Liver (tissue), 9 donors: ENCODE results near the gene ELAVL3. TPM values are rescaled to one million over a fixed set of nuclear protein-coding genes. Genes with fewer than 3 reads are reported as not detected.

Experiments
- DNase-seq: peaks from one replicate; pipeline ENCODE4 v3.0.0-alpha.2; 2017; ENCODE audit warnings: low spot score
- H3K27ac ChIP-seq, 2 donors: one replicate each; pipeline ENCODE4 v1.7.0; 2013; ENCODE audit warnings: inconsistent platforms in 2 of 2, low read length in 2 of 2, control low read depth in 1 of 2, low read depth in 1 of 2, mild to moderate bottlenecking in 1 of 2
- H3K27me3 ChIP-seq, 4 donors: one replicate each; pipeline versions ENCODE4 v1.6.1 to v1.7.0; 2013; ENCODE audit warnings: low read length in 3 of 4, inconsistent platforms in 1 of 4, mild to moderate bottlenecking in 1 of 4, moderate library complexity in 1 of 4; ENCODE audit not compliant: control insufficient read depth in 4 of 4, insufficient read depth in 4 of 4
- H3K36me3 ChIP-seq, 4 donors: one replicate each; pipeline versions ENCODE4 v1.6.1 to v1.7.0; 2013; ENCODE audit warnings: low read length in 3 of 4, mild to moderate bottlenecking in 3 of 4, low read depth in 1 of 4, moderate library complexity in 1 of 4; ENCODE audit not compliant: control insufficient read depth in 4 of 4, insufficient read depth in 3 of 4
- H3K4me1 ChIP-seq, 4 donors: one replicate each; pipeline versions ENCODE4 v1.6.1 to v1.7.0; 2013; ENCODE audit warnings: low read length in 3 of 4, mild to moderate bottlenecking in 3 of 4, moderate library complexity in 1 of 4; ENCODE audit not compliant: control insufficient read depth in 4 of 4, insufficient read depth in 4 of 4
- H3K4me3 ChIP-seq, 3 donors: one replicate each; pipeline versions ENCODE4 v1.6.1 to v1.7.0; 2013; ENCODE audit warnings: low read length in 3 of 3, control low read depth in 1 of 3, low read depth in 1 of 3, mild to moderate bottlenecking in 1 of 3
- H3K9ac ChIP-seq, 2 donors: one replicate each; pipeline ENCODE4 v1.7.0; 2013; ENCODE audit warnings: low read length in 2 of 2, mild to moderate bottlenecking in 2 of 2, moderate library complexity in 2 of 2, control low read depth in 1 of 2, low read depth in 1 of 2
- H3K9me3 ChIP-seq, 4 donors: one replicate each; pipeline versions ENCODE4 v1.6.1 to v1.7.0; 2013; ENCODE audit warnings: low read length in 3 of 4; ENCODE audit not compliant: control insufficient read depth in 4 of 4
- ATF3 ChIP-seq: IDR thresholded peaks from 2 replicates; pipeline ENCODE4 v1.6.1; 2016; ENCODE audit warnings: antibody characterized with exemption
- CTCF ChIP-seq: fragments of 150-350 bp; IDR thresholded peaks from 2 replicates; pipeline ENCODE4 v1.5.1; 2017; ENCODE audit warnings: improper control_type of control experiment, low read depth, low read length; ENCODE audit not compliant: missing input control
- EGR1 ChIP-seq, 2 donors: IDR thresholded peaks; 2 replicates each; pipeline ENCODE4 v1.6.1; 2016 to 2018; ENCODE audit warnings: antibody characterized with exemption in 2 of 2, low read depth in 2 of 2
- FOXA1 ChIP-seq: IDR thresholded peaks from 2 replicates; pipeline ENCODE4 v1.6.1; 2016; ENCODE audit warnings: antibody characterized with exemption
- FOXA2 ChIP-seq: IDR thresholded peaks from 2 replicates; pipeline ENCODE4 v1.6.1; 2016; ENCODE audit warnings: antibody characterized with exemption
- GABPA ChIP-seq, 2 donors: IDR thresholded peaks in 1 of 2; conservative IDR thresholded peaks in 1 of 2; 2 replicates each; pipeline ENCODE4 v1.6.1; 2016; ENCODE audit warnings: antibody characterized with exemption in 2 of 2, mild to moderate bottlenecking in 1 of 2, moderate library complexity in 1 of 2
- HNF4A ChIP-seq, 2 donors: conservative IDR thresholded peaks; 2 replicates each; pipeline ENCODE4 v1.6.1; 2016; ENCODE audit warnings: antibody characterized with exemption in 2 of 2, mild to moderate bottlenecking in 2 of 2
- JUND ChIP-seq, 2 donors: IDR thresholded peaks; 2 replicates each; pipeline ENCODE4 v1.6.1; 2016; ENCODE audit warnings: antibody characterized with exemption in 2 of 2
- MAX ChIP-seq: IDR thresholded peaks from 2 replicates; pipeline ENCODE4 v1.6.1; 2016; ENCODE audit warnings: antibody characterized with exemption
- NR2F2 ChIP-seq: IDR thresholded peaks from 2 replicates; pipeline ENCODE4 v1.6.1; 2016; ENCODE audit warnings: antibody characterized with exemption
- RAD21 ChIP-seq, 2 donors: IDR thresholded peaks; 2 replicates each; pipeline ENCODE4 v1.6.1; 2016; ENCODE audit warnings: antibody characterized with exemption in 2 of 2, mild to moderate bottlenecking in 2 of 2
- REST ChIP-seq: IDR thresholded peaks from 2 replicates; pipeline ENCODE4 v1.6.1; 2016; ENCODE audit warnings: antibody characterized with exemption, mild to moderate bottlenecking
- RXRA ChIP-seq, 2 donors: IDR thresholded peaks; 2 replicates each; pipeline ENCODE4 v1.6.1; 2017 to 2018; ENCODE audit warnings: antibody characterized with exemption in 2 of 2, mild to moderate bottlenecking in 1 of 2
- SP1 ChIP-seq: IDR thresholded peaks from 2 replicates; pipeline ENCODE4 v1.6.1; 2018; ENCODE audit warnings: antibody characterized with exemption, mild to moderate bottlenecking
- TAF1 ChIP-seq: conservative IDR thresholded peaks from 2 replicates; pipeline ENCODE4 v1.6.1; 2016; ENCODE audit warnings: antibody characterized with exemption, mild to moderate bottlenecking
- YY1 ChIP-seq: IDR thresholded peaks from 2 replicates; pipeline ENCODE4 v1.6.1; 2016; ENCODE audit warnings: antibody characterized with exemption, mild to moderate bottlenecking
- WGBS: extraction: QIAGEN DNeasy Blood & Tissue Kit; methylation state at CpG from one replicate; pipeline ENCODE4 v1.1.7; 2013; 5-methylcytosine and 5-hydroxymethylcytosine counted together
- polyA plus RNA-seq, 2 donors: library from polyadenylated mRNA; stranded (reverse) in 1 of 2; unstranded in 1 of 2; fragments of 200-250 nt in 1 of 2; fragments of >200 nt in 1 of 2; fragmentation: Nextera tagmentation in 1 of 2; extraction: Ambion mirVana in 1 of 2; gene quantifications; one replicate each; pipeline versions ENCODE4 v1.2.1 to v1.2.3, GENCODE V29; 2013 to 2015
- total RNA-seq, 2 donors: library from RNA; depleted of rRNA; stranded (reverse); fragments of >200 nt; gene quantifications; one replicate each; pipeline ENCODE4 v1.2.3, GENCODE V29; 2014
- TF ChIP-seq, protein P1 (sequence below): IDR thresholded peaks from 2 replicates; pipeline ENCODE4 v1.6.1; 2016; ENCODE audit warnings: antibody characterized with exemption
- donor health status: healthy.
- donor health status: healthy.
- donor health status: healthy.
- donor health status: healthy.
- donor health status: healthy.

ELAVL3 gene
- total and polyA plus RNA-seq, 4 donors = not detected

DNA sequence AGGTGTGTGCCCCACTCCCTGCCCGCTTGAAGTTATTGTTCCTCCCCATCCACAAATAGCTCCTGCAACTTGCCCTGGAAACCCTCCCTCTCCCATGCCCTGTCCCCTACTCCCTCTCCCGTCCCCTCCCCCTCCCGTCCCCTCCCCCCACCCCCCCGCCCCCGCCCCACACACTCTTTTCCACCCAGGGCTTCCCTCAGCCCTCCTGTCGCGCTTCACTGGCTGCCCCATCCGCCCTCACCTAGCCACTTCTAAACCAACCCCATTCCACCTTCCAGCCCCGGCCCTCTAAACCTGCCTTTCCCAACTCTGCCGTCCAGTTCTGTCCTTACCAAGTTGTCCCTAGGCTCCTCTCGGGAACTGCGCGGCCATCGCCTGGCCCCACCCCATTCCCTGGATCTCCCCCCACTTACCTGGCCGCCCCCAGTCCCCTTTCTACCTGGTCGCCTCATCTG is 62.7 kb downstream of the ELAVL3 start:
- Histone ChIP-seq H3K4me3 (peak overlapping the region; percentile 49 to 84 (median 78)), H3K27me3 (no peaks in the 10 kb centered on the region), H3K9ac (no peak overlapping the region), H3K4me1 (peaks cover 6 to 23% (median 12%) of the 10 kb centered on the region in 4 donors), H3K27ac (no peak overlapping the region), H3K9me3 (peaks cover 0 to 2% (median 0%) of the 10 kb centered on the region in 4 donors), H3K36me3 (no peaks in the 10 kb centered on the region)
- no peak for DNase-seq
- 19% methylated on average over 16 of the region's 16 CpGs for WGBS
- no peak for TF ChIP-seq FOXA2
- TF ChIP-seq GABPA (IDR thresholded peaks at IDR 0.05 in 1 of 2, conservative IDR thresholded peaks at IDR 0.05 in 1 of 2) = no peak
- TF ChIP-seq RXRA (IDR thresholded peaks at IDR 0.05) = no peak
- no peak for TF ChIP-seq ATF3
- TF ChIP-seq TAF1 = no peak
- no peak for TF ChIP-seq MAX
- no peak for TF ChIP-seq HNF4A (conservative IDR thresholded peaks at IDR 0.05)
- TF ChIP-seq FOXA1 = no peak
- TF ChIP-seq NR2F2 = no peak
- TF ChIP-seq, protein P1, sequence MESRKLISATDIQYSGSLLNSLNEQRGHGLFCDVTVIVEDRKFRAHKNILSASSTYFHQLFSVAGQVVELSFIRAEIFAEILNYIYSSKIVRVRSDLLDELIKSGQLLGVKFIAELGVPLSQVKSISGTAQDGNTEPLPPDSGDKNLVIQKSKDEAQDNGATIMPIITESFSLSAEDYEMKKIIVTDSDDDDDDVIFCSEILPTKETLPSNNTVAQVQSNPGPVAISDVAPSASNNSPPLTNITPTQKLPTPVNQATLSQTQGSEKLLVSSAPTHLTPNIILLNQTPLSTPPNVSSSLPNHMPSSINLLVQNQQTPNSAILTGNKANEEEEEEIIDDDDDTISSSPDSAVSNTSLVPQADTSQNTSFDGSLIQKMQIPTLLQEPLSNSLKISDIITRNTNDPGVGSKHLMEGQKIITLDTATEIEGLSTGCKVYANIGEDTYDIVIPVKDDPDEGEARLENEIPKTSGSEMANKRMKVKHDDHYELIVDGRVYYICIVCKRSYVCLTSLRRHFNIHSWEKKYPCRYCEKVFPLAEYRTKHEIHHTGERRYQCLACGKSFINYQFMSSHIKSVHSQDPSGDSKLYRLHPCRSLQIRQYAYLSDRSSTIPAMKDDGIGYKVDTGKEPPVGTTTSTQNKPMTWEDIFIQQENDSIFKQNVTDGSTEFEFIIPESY = no peak
- no peak for TF ChIP-seq JUND (IDR thresholded peaks at IDR 0.05)
- no peak for TF ChIP-seq CTCF
- no peak for TF ChIP-seq EGR1 (IDR thresholded peaks at IDR 0.05; ENCODE audit: low read depth in 2 of 2)
- TF ChIP-seq RAD21 (IDR thresholded peaks at IDR 0.05) = no peak
- no peak for TF ChIP-seq SP1
- no peak for TF ChIP-seq YY1
- no peak for TF ChIP-seq REST
